Measurements from ENCODE around the gene SMAD2.

DNA sequence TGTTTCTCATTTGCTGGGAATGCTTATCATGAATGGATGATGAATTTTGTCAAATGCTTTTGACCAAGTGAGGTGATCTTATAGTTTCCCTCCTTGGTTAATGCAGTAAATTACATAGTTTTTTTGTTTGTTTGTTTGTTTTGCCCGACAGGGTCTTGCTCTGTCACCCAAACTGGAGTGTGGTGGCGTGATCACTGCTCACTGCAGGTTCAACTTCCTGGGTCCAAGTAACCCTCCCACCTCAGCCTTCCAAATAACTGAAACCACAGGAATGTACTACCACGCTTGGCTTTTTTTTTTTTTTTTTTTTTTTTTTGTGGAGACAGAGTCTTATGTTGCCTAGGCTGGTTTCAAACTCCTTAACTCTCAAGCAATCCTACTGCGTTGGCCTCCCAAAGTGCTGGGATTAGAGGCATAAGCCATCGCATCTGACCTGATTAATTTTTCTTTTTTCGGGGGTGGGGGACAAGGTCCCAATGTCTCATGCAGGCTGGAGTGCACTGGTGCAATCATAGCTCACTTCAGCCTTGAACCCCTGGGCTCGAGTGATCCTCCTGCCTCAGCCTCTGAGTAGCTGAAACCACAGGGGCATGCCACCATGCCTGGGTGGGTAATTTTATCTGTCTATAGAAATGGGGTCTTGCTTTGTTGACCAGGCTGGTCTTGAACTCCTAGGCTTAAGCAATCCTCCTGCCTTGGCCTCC lies 48.6 kb downstream of the SMAD2 start:
- TF ChIP-seq, protein P1, sequence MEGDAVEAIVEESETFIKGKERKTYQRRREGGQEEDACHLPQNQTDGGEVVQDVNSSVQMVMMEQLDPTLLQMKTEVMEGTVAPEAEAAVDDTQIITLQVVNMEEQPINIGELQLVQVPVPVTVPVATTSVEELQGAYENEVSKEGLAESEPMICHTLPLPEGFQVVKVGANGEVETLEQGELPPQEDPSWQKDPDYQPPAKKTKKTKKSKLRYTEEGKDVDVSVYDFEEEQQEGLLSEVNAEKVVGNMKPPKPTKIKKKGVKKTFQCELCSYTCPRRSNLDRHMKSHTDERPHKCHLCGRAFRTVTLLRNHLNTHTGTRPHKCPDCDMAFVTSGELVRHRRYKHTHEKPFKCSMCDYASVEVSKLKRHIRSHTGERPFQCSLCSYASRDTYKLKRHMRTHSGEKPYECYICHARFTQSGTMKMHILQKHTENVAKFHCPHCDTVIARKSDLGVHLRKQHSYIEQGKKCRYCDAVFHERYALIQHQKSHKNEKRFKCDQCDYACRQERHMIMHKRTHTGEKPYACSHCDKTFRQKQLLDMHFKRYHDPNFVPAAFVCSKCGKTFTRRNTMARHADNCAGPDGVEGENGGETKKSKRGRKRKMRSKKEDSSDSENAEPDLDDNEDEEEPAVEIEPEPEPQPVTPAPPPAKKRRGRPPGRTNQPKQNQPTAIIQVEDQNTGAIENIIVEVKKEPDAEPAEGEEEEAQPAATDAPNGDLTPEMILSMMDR (conservative IDR thresholded peaks at IDR 0.05; ENCODE audit: low read length), result no peak
- TF ChIP-seq EZH2phosphoT487 (IDR thresholded peaks at IDR 0.05; ENCODE audit: borderline replicate concordance, low read depth, low read length), result no peak
